Neural progenitor cell (in vitro differentiated cells): ENCODE results near the gene ERMP1.
A peak's percentile ranks its signal among the peaks of the same experiment; 100 is the strongest.

Source experiments
- CTCF ChIP-seq: fragments of 200-600 bp; sonication (generic); IDR thresholded peaks from 2 replicates; pipeline ENCODE4 v1.5.1; 2017; ENCODE audit warnings: antibody characterized with exemption, mild to moderate bottlenecking
- EZH2phosphoT487 ChIP-seq: fragments of 200-600 bp; sonication (generic); IDR thresholded peaks from 2 replicates; pipeline ENCODE4 v1.6.1; 2017; ENCODE audit warnings: antibody characterized with exemption

GRCh38 chr9:5869315-5870019, 36.5 kb upstream of the ERMP1 start:
- peak; percentile 54 for TF ChIP-seq CTCF
- no peak for TF ChIP-seq EZH2phosphoT487
